Naive thymus-derived CD4-positive, alpha-beta T cell (primary cell): ENCODE data around the gene SFXN3. TPM values are rescaled to one million over a fixed set of nuclear protein-coding genes. Genes with fewer than 3 reads are reported as not detected.

ENCODE experiments used
- ATAC-seq: fragments of 150-1000 bp; cut with Tn5 transposase; 2 replicates; pipeline ENCODE4 v1.10.0; 2021; ENCODE audit warnings: mild to moderate bottlenecking, moderate library complexity
- CTCF ChIA-PET: fragments of 350-600 bp; sonication (Branson Sonifier 250); formaldehyde crosslinking; loops from one replicate; lab custom pipeline; 2021; ENCODE audit warnings: antibody characterized with exemption; lab: Charles Lee
- POLR2A ChIA-PET: fragments of 350-600 bp; sonication (Branson Sonifier 250); formaldehyde crosslinking; loops from one replicate; lab custom pipeline; 2021; ENCODE audit warnings: antibody characterized with exemption, inconsistent platforms; lab: Charles Lee
- DNase-seq, 9 donors: peaks; one replicate each; pipeline versions ENCODE4 v3.0.0 to v3.0.0-alpha.2; 2020 to 2022; ENCODE audit warnings: mixed read lengths in 1 of 9
- H3K27ac ChIP-seq: one replicate; pipeline ENCODE4 v1.7.0; 2013; ENCODE audit warnings: mild to moderate bottlenecking, low read depth, low read length, moderate library complexity
- H3K27me3 ChIP-seq, 2 donors: one replicate each; pipeline ENCODE4 v1.7.0; 2013; ENCODE audit warnings: low read length in 2 of 2, mild to moderate bottlenecking in 2 of 2, moderate library complexity in 2 of 2; ENCODE audit not compliant: control insufficient read depth in 2 of 2, insufficient read depth in 2 of 2
- H3K36me3 ChIP-seq, 3 experiments: 1 replicate in 2 of 3; 2 replicates in 1 of 3; pipeline ENCODE4 v1.7.0; 2013; ENCODE audit warnings: low read length in 3 of 3, mild to moderate bottlenecking in 3 of 3, moderate library complexity in 1 of 3; ENCODE audit not compliant: insufficient read depth in 3 of 3, control insufficient read depth in 2 of 3
- H3K4me1 ChIP-seq, 2 donors: one replicate each; pipeline ENCODE4 v1.7.0; 2013; ENCODE audit warnings: low read length in 2 of 2, mild to moderate bottlenecking in 2 of 2, moderate library complexity in 1 of 2; ENCODE audit not compliant: control insufficient read depth in 2 of 2, insufficient read depth in 2 of 2
- H3K4me3 ChIP-seq: 2 replicates; pipeline ENCODE4 v1.7.0; 2013; ENCODE audit warnings: mild to moderate bottlenecking, low read length
- H3K9me3 ChIP-seq, 3 experiments: 1 replicate in 2 of 3; 2 replicates in 1 of 3; pipeline ENCODE4 v1.7.0; 2013; ENCODE audit warnings: low read length in 3 of 3; ENCODE audit not compliant: control insufficient read depth in 2 of 3
- H3K27ac Mint-ChIP-seq, 9 donors: one replicate each; pipeline ENCODE4 v1.8.0; 2020 to 2022; ENCODE audit warnings: mixed read lengths in 9 of 9, mild to moderate bottlenecking in 8 of 9, moderate library complexity in 5 of 9, inconsistent platforms in 2 of 9
- H3K27me3 Mint-ChIP-seq, 5 donors: one replicate each; pipeline ENCODE4 v1.8.0; 2021 to 2022; ENCODE audit warnings: mixed read lengths in 5 of 5, mild to moderate bottlenecking in 1 of 5
- H3K36me3 Mint-ChIP-seq, 5 donors: one replicate each; pipeline ENCODE4 v1.8.0; 2020 to 2022; ENCODE audit warnings: mixed read lengths in 5 of 5, mild to moderate bottlenecking in 3 of 5, inconsistent platforms in 1 of 5
- H3K4me1 Mint-ChIP-seq, 7 donors: one replicate each; pipeline ENCODE4 v1.8.0; 2020 to 2022; ENCODE audit warnings: mixed read lengths in 7 of 7, mild to moderate bottlenecking in 3 of 7, inconsistent platforms in 1 of 7
- H3K4me3 Mint-ChIP-seq, 10 donors: one replicate each; pipeline ENCODE4 v1.8.0; 2020 to 2022; ENCODE audit warnings: mild to moderate bottlenecking in 10 of 10, mixed read lengths in 10 of 10, moderate library complexity in 6 of 10, inconsistent platforms in 2 of 10
- H3K9me3 Mint-ChIP-seq, 11 donors: one replicate each; pipeline ENCODE4 v1.8.0; 2020 to 2022; ENCODE audit warnings: mixed read lengths in 11 of 11, mild to moderate bottlenecking in 4 of 11, inconsistent platforms in 1 of 11, moderate library complexity in 1 of 11
- intact Hi-C, 2 donors: fragments of 100-400 bp; cut with micrococcal nuclease; formaldehyde crosslinking; loops; one replicate each; pipeline ENCODE4 v1.15.1; 2023
- polyA plus RNA-seq, 2 donors: library from polyadenylated mRNA; unstranded; fragments of 300-500 nt; fragmentation: Illumina TruSeq; gene quantifications; one replicate each; pipeline ENCODE4 v1.2.3, GENCODE V29; 2021
- total RNA-seq, 6 experiments: library from RNA in 5 of 6; stranded (reverse) in 5 of 6; gene quantifications; 1 replicate in 5 of 6; 2 replicates in 1 of 6; pipeline ENCODE4 v1.2.3 and lab custom pipeline; 2021 to 2026

Gene SFXN3
- total and polyA plus RNA-seq, 7 experiments from 2014 or later, result 12.6 to 90.4 (median 38.2) TPM

DNA sequence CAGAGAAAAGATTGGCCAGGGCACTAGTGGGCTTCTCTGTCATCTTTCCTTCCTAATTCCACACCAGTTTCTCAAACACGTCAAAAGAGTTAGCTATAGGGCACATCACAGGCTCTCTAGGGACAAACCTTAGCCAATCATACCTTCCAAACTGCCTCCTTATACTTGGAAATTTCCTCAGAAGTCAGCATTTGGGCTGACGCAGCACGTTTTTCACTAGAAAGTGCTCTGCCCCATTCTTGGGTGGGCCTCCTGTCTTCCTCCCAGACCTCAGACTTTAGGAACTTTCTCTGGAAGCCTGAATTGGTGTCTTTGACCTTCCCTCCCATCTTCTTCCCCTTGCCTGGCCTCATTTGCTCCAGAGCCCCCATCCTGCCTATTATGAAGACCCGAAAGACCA is 11.1 kb downstream of the SFXN3 start:
- no peaks in the 10 kb centered on the region for H3K9me3 Mint-ChIP-seq
- peak overlapping the region in 4 of 9 donors; percentile 11 to 96 (median 86) for H3K27ac Mint-ChIP-seq
- intact Hi-C loops, result loop anchor here (1.0 to 5.0 kb wide), 2 partner anchors 8 to 100 kb away; no protein-coding TSS in a partner anchor
- Histone ChIP-seq H3K4me1 (peaks cover 5 to 14% of the 10 kb centered on the region in 2 donors), H3K4me3 (peak overlapping the region; percentile 82), H3K36me3 (peaks cover 0 to 24% (median 11%) of the 10 kb centered on the region in 3 experiments), H3K9me3 (no peaks in the 10 kb centered on the region), H3K27ac (peak overlapping the region; percentile 67), H3K27me3 (no peaks in the 10 kb centered on the region)
- peak overlapping the region; percentile 86 to 99 (median 94) for H3K4me3 Mint-ChIP-seq
- ATAC-seq (no peak), DNase-seq (no peak)
- peaks cover 20 to 27% (median 24%) of the 10 kb centered on the region in 7 donors for H3K4me1 Mint-ChIP-seq
- peaks cover 6 to 15% (median 7%) of the 10 kb centered on the region in 5 donors for H3K36me3 Mint-ChIP-seq
- peaks cover 9 to 37% (median 14%) of the 10 kb centered on the region in 5 donors for H3K27me3 Mint-ChIP-seq
- ChIA-PET POLR2A (interaction anchor here (0.8 to 3.9 kb wide), 4 partner anchors 11 to 45 kb away, joined by 3 to 40 read pairs (median 12); partner anchors contain the start of genes KAZALD1, PDZD7 and SFXN3), CTCF (interaction anchor here (1.6 to 6.9 kb wide), 6 partner anchors 10 to 99 kb away, joined by 4 to 100 read pairs (median 26); partner anchors contain the start of genes KAZALD1, PDZD7 and SFXN3)

DNA sequence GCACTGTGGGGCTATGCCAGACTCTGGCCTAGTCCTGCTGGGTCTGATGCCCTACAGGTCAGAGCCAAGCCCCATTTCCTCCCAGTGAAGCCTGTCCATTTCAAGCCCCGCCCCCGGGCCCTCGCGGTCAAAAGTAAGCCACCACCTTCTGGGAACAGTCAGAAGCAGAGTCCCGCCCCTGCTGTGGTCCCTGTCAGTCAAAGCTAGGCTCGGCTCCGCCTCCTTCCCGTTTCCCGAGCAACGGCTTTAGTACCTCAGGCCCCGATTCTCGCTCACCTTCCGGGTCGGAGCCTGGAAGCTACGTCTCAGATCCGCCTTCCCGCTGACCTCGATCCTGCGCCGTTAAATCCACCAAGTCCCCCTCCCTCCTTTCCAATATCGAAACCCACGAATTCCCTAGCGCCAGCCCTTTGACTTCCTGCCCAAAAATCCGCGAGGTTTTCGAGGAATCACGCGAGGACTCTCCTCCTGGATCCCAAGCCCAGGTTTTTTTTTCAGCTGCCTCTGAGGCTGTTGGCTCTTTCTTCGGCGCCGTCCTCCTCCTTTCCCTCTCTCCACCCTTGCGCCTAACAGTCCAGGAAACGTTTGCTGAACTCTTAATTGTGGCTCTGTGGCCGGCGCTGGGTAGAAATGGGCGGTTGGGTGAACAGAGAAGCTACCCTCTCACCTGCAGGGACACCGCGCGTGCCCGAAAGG is 11.8 kb downstream of the SFXN3 start:
- H3K4me1 Mint-ChIP-seq, result peaks cover 20 to 27% (median 24%) of the 10 kb centered on the region in 7 donors
- DNase-seq, result peak; percentile 49 to 86 (median 57)
- intact Hi-C loops, result loop anchor here (1.0 to 5.0 kb wide), 2 partner anchors 7 to 99 kb away; no protein-coding TSS in a partner anchor
- peak overlapping the region; percentile 81 to 96 (median 88) for H3K27ac Mint-ChIP-seq
- H3K9me3 ChIP-seq, result no peaks in the 10 kb centered on the region
- peak; percentile 87 for ATAC-seq
- H3K9me3 Mint-ChIP-seq, result no peaks in the 10 kb centered on the region
- CTCF ChIA-PET, result interaction anchor here (0.6 to 6.9 kb wide), 10 partner anchors 9 to 951 kb away, joined by 3 to 100 read pairs (median 11); partner anchors contain the start of genes KAZALD1, PDZD7 and SFXN3
- peak overlapping the region; percentile 67 for H3K27ac ChIP-seq
- H3K27me3 Mint-ChIP-seq, result peaks cover 10 to 44% (median 21%) of the 10 kb centered on the region in 5 donors
- peak overlapping the region; percentile 86 to 99 (median 94) for H3K4me3 Mint-ChIP-seq
- POLR2A ChIA-PET, result interaction anchor here (0.5 to 3.9 kb wide), 10 partner anchors 8 to 322 kb away, joined by 3 to 40 read pairs (median 6); partner anchors contain the start of genes KAZALD1, PDZD7 and SFXN3
- H3K36me3 ChIP-seq, result peaks cover 0 to 17% (median 4%) of the 10 kb centered on the region in 3 experiments
- H3K27me3 ChIP-seq, result no peaks in the 10 kb centered on the region
- H3K4me1 ChIP-seq, result peaks cover 5 to 14% of the 10 kb centered on the region in 2 donors
- H3K36me3 Mint-ChIP-seq, result peaks cover 3 to 8% (median 4%) of the 10 kb centered on the region in 5 donors
- peak overlapping the region; percentile 82 for H3K4me3 ChIP-seq

GRCh38 chr10:101043363-101043707 is 12.3 kb downstream of the SFXN3 start:
- Histone ChIP-seq H3K36me3 (peaks cover 0 to 12% (median 0%) of the 10 kb centered on the region in 3 experiments), H3K4me3 (peak overlapping the region; percentile 82), H3K4me1 (peaks cover 5 to 14% of the 10 kb centered on the region in 2 donors), H3K9me3 (no peaks in the 10 kb centered on the region), H3K27ac (peak overlapping the region; percentile 67), H3K27me3 (no peaks in the 10 kb centered on the region)
- peak overlapping the region; percentile 29 to 96 (median 84) for H3K27ac Mint-ChIP-seq
- CTCF ChIA-PET, result interaction anchor here (0.6 to 6.9 kb wide), 10 partner anchors 8 to 951 kb away, joined by 3 to 100 read pairs (median 11); partner anchors contain the start of genes KAZALD1, PDZD7 and SFXN3
- H3K4me1 Mint-ChIP-seq, result peaks cover 21 to 30% (median 26%) of the 10 kb centered on the region in 7 donors
- peaks cover 0 to 4% (median 0%) of the 10 kb centered on the region in 5 donors for H3K36me3 Mint-ChIP-seq
- intact Hi-C loops, result loop anchor here in 1 of 2 donors (5.0 kb wide), 1 partner anchor 99 kb away; no protein-coding TSS in a partner anchor
- H3K9me3 Mint-ChIP-seq, result no peaks in the 10 kb centered on the region
- no peak for DNase-seq
- H3K27me3 Mint-ChIP-seq, result peaks cover 12 to 49% (median 24%) of the 10 kb centered on the region in 5 donors
- ATAC-seq, result no peak
- peak overlapping the region; percentile 86 to 99 (median 94) for H3K4me3 Mint-ChIP-seq
- POLR2A ChIA-PET, result interaction anchor here (0.5 to 3.9 kb wide), 11 partner anchors 8 to 321 kb away, joined by 3 to 40 read pairs (median 4); partner anchors contain the start of genes KAZALD1, PDZD7 and SFXN3

GRCh38 chr10:101044117-101044516 is 13.1 kb downstream of the SFXN3 start:
- Mint-ChIP-seq H3K36me3 (no peaks in the 10 kb centered on the region), H3K9me3 (no peaks in the 10 kb centered on the region), H3K27ac (no peak overlapping the region), H3K27me3 (peaks cover 20 to 57% (median 32%) of the 10 kb centered on the region in 5 donors), H3K4me1 (peaks cover 25 to 35% (median 32%) of the 10 kb centered on the region in 7 donors), H3K4me3 (peak overlapping the region in 2 of 10 donors; percentile 95 to 99)
- Histone ChIP-seq H3K4me3 (no peak overlapping the region), H3K36me3 (peaks cover 0 to 5% (median 0%) of the 10 kb centered on the region in 3 experiments), H3K9me3 (no peaks in the 10 kb centered on the region), H3K4me1 (peaks cover 5 to 14% of the 10 kb centered on the region in 2 donors), H3K27me3 (peaks cover 0 to under 1% of the 10 kb centered on the region in 2 donors), H3K27ac (no peak overlapping the region)
- no peak for ATAC-seq
- DNase-seq, result no peak
- ChIA-PET CTCF (interaction anchor here (1.0 to 6.9 kb wide), 7 partner anchors 8 to 97 kb away, joined by 3 to 100 read pairs (median 21); partner anchors contain the start of genes KAZALD1, PDZD7 and SFXN3), POLR2A (interaction anchor here (0.9 to 3.9 kb wide), 8 partner anchors 8 to 79 kb away, joined by 3 to 40 read pairs (median 6); partner anchors contain the start of genes PDZD7 and SFXN3)
- intact Hi-C loops, result loop anchor here in 1 of 2 donors (5.0 kb wide), 1 partner anchor 98 kb away; no protein-coding TSS in a partner anchor

GRCh38 chr10:101046332-101047238 is 15.6 kb downstream of the SFXN3 start:
- H3K27me3 ChIP-seq, result peaks cover 7 to 8% of the 10 kb centered on the region in 2 donors
- H3K36me3 ChIP-seq, result no peaks in the 10 kb centered on the region
- no peak overlapping the region for H3K4me3 ChIP-seq
- H3K9me3 ChIP-seq, result no peaks in the 10 kb centered on the region
- H3K27ac ChIP-seq, result no peak overlapping the region
- ChIA-PET POLR2A (interaction anchor here (1.0 kb wide), 1 partner anchor 11 kb away, joined by 4 read pairs; no protein-coding TSS in a partner anchor), CTCF (interaction anchor here (0.6 to 6.9 kb wide), 2 partner anchors 13 to 22 kb away, joined by 3 to 100 read pairs; partner anchors contain the start of gene KAZALD1)
- H3K4me1 ChIP-seq, result peaks cover 10 to 22% of the 10 kb centered on the region in 2 donors
- peaks cover 0 to 2% (median 0%) of the 10 kb centered on the region in 11 donors for H3K9me3 Mint-ChIP-seq
- intact Hi-C loops, result loop anchor here in 1 of 2 donors (5.0 kb wide), 1 partner anchor 181 kb away; the partner anchor contains the start of gene LBX1
- no peaks in the 10 kb centered on the region for H3K36me3 Mint-ChIP-seq
- ATAC-seq, result no peak
- peaks cover 29 to 47% (median 34%) of the 10 kb centered on the region in 7 donors for H3K4me1 Mint-ChIP-seq
- no peak for DNase-seq
- no peak overlapping the region for H3K27ac Mint-ChIP-seq
- H3K27me3 Mint-ChIP-seq, result peaks cover 38 to 74% (median 49%) of the 10 kb centered on the region in 5 donors
- no peak overlapping the region for H3K4me3 Mint-ChIP-seq
